HG03439 (cell line): ENCODE data around the gene CXCL6.

Experiments used
- ATAC-seq: cut with Tn5 transposase; IDR thresholded peaks from one replicate; pipeline ENCODE4 v1.9.1; 2021; ENCODE audit warnings: mild to moderate bottlenecking, moderate library complexity; ENCODE audit not compliant: unreplicated experiment

Gene CXCL6

DNA sequence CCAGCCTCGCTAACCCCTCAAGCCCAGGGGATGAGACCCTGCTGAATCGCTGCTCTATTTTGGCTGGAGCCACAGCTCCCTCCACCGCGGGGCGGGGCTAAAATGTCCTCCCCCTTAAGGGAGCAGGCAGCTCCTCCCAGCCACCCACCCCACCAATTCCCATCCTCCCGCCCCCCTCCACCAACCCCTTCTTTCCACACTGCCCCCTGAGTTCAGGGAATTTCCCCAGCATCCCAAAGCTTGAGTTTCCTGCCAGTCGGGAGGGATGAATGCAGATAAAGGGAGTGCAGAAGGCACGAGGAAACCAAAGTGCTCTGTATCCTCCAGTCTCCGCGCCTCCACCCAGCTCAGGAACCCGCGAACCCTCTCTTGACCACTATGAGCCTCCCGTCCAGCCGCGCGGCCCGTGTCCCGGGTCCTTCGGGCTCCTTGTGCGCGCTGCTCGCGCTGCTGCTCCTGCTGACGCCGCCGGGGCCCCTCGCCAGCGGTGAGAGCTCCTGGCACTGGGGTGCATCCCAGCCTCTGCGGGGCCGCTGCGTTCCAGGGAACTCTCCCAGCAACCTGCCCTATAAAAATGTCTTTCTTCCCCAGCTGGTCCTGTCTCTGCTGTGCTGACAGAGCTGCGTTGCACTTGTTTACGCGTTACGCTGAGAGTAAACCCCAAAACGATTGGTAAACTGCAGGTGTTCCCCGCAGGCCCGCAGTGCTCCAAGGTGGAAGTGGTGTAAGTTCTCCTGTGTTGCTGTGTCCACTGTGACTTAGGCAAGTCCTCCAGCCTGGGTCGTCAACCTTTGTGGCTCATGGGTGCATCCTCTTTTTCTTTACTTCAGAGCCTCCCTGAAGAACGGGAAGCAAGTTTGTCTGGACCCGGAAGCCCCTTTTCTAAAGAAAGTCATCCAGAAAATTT, at the start of gene CXCL6:
Gene CXCL6, plus strand, starts transcription at position 306 of the 907 bp plus-strand sequence. Its CDS starts 73 bp downstream, at position 379.
- ATAC-seq = no peak

DNA sequence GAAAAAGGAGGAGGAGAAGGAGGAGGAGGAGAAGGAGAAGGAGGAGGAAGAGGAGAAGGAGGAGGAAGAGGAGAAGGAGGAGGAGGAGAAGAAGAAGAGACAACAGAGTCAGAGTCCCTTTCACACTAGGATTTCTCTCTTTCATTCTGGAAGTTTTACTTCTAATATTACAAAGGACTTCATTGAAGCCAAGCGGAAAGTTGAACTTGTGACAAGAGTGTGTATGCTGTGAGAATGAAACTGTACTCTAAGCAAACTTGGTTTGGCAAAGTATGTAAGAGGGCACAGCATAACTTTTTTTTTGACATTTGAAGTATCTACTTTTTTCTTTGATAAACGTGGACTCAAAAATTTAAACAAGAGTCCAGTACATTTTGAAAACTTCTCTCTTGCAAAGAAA, 48.1 kb upstream of the CXCL6 start:
- no peak for ATAC-seq

DNA sequence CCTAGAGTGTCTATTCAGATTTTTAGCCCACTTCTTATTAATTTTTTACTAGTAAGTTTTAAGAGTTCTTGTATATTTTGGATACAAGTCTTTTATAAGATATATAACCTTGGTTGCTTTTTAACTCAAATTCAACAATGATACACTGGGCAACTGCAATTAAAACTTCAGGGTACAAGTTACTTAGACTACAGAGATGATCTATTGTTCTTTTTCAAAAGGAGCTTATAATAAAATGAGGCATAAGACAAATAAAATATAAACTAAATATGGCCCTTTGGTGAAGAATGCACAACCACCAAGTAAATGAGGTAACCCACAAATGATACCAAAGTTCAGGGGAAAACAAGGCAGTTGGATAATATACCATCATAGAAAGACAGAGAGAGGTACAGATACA, 37.6 kb upstream of the CXCL6 start:
- no peak for ATAC-seq

DNA sequence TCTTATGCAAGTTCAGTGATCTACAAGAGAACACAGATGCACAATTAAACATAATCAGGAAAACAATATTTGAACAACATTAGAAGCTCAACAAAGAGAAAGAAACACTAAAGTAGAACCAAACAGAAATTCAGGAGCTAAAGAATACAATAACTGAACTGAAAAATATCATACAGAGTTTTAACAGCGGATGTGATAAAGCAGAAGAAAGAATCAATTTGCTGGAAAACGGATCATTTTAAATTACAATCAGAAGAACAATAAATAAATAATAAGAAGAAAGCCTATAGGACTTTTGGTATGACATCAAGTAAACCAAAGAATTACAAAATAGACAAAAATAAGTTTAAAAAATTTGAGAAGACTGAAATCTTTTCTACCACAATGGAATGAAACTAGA, 36.3 kb upstream of the CXCL6 start:
- no peak for ATAC-seq

DNA sequence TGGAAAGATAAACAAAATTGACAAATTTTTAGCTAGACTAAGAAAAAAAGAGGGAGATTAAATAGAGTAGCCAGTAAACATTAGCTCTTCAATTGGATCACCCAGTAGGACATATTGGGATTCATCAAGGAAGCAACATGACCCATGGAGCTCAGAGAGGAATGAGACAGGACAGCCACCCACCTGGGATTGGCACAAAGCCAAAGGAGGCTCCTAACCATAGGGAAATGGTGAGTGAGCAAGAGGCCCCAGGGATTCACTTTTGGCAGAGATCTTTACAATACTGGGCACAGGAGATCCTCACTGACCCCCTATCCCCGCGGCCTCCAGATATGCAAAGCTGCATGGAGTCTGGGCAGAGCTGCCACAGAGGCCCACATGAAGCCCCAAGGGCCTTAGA, 34.8 kb upstream of the CXCL6 start:
- ATAC-seq = no peak

DNA sequence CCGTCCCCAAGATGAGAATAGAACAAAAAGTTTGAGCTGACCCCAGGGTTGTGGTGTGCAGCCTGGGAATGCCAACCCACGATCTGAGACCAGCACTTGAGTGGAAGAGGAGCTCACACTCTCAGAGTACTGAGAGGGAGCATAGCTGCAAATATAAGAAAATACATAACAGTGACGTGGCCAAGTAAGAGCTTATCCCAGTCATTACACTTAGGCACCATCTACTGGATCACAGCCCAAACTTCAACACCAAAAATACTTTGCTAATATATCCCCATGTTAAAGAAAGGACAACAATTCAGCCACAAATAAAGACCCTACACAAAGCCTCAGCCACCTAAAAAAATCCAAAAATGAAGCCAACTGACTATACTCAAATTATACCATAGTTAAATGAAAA, 33.3 kb upstream of the CXCL6 start:
- ATAC-seq = no peak

DNA sequence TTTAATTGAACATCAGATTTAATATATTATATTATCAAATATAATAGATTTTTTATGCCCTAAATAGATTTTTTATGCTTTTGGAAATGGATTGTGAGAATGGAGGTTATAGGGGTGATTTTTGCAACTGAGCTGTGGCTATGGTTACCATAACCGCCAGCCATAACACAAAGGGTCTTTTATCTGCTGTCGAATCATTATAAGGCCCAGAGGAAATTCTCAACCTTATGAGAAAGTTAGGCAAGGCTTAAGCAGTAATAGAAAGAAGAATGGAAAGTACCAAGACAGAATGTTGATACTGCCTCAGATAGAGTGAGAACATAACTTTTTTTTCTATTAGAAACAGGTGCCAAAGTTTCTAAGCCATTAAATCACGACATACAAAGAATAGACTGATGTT, 26.3 kb upstream of the CXCL6 start:
- ATAC-seq = no peak

DNA sequence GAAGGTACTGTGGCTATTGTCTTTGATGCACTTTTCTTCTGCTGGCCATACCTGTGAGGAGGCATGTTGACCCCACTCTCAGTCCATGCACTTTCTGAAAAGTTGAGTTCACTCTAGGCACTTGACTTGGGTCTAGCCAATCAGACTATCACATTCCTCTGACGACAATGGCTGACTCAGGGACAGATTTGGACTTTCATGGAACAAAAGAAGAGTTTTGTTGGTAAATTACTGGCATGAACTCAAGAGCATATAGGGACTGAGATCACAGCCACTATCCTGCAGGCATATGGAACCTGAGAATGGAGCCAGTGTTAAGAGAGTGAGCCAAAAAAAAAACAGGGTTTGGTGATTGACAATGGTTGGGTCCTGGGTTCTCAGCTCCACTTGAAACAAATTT, 24.6 kb upstream of the CXCL6 start:
- ATAC-seq = no peak

DNA sequence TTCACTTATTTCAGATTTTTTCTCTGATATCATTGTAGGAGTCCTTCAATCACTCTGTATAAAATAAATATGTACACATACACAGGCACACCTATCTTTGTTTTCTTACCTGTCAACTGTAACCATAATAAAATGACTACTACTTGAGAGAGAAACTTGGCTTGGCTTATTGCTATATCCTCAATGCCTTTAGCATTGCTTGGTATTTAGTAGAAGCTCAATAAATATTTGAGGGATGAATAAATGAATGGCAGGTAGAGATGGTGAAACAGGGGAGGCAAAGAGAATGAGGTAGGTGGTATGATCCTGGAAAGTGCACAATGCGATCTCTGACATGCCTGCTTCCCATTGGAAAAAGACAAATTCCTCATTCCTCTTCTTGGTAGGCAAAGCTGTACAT, 21.8 kb upstream of the CXCL6 start:
- ATAC-seq = no peak

DNA sequence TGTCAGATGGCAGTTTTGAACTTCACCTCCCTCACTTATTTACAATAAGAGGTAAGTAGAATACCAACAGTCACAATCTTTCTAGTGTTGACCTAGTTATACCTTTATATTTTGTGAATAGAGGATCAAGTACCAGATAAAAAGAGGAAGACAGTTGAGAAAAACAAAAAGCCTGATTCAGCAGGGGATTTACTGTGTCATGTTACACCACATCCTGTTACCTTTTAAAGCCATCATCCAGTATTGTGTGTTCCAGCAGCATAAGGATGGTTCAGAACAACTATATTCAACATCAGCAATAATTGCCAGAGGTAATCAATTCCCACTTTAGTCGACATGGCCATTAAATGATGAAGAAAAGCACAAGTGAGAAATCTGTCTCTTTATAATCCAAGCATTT, 21.3 kb upstream of the CXCL6 start:
- no peak for ATAC-seq

DNA sequence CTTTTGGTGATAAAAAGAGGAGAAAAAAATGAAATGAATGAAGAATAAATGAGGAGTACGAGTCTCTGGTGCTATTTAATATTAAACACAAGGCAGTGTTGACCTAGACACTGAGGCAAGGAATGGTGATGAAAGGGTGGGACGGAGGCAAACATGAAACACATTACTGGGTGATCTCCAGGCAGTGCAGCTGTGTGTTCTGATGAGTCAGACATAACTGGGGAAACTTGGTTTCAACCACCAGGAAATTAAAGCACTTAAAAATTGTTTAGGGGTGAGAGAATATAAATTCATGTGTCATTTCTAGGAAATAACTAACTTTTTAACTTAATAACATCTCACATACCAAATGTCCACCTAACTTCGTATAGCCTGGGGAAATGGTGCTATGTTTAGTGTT, 19.7 kb upstream of the CXCL6 start:
- no peak for ATAC-seq

DNA sequence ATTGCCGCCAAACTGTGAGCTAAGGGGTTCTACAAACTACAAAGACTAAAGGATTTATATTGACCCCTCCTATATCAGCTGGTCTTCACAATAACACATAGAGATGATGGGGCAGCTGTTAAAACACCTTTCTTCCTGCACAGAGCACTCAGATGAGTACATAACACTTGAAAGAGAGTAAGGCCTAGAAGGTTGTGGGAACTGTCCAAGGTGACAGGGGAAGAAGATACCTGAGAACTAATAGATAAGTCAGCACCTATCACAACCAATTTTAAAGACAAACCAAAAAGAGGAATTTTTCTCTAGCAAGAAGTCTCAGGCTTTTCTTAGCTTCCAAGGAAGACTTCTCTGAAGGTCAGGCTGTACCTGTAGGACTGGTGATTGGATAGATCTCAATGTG, 19.1 kb upstream of the CXCL6 start:
- no peak for ATAC-seq

DNA sequence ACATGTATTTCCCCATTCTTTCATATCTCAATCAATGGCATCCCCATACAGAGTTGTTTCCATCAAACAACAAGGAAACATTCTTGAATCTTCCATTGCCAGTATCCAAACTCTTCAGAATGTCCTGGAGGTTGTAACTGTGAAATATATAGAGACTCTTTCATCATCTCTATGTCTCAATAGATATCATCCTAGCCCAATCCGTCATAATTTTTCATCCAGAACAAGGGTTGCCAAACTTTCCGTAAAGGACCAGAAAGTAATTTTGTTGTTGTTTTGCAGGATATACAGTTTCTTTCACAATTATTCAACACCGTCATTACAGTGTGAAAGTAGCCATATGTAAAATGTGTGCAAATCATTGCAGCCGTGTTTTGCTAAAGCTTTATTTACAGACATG, 15.2 kb upstream of the CXCL6 start:
- no peak for ATAC-seq

DNA sequence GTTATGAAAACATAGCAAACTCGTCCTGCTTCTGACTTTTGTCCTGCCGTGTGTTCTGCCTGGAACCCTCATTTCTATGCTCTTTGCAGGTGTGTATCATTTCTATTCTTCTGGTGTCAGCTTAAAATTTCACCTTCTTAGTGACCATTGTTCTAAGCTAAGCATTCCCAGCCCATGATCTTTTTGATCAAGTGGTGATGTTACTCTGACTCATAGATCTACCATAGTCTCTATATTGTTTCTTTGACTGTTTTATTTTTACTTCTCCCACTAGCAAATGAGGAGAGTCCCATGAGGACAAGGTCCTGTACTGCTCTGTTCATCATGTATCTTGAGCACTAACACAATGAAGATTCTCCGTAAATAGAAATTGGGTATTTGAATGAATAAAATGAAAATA, 14.1 kb upstream of the CXCL6 start:
- ATAC-seq = no peak

DNA sequence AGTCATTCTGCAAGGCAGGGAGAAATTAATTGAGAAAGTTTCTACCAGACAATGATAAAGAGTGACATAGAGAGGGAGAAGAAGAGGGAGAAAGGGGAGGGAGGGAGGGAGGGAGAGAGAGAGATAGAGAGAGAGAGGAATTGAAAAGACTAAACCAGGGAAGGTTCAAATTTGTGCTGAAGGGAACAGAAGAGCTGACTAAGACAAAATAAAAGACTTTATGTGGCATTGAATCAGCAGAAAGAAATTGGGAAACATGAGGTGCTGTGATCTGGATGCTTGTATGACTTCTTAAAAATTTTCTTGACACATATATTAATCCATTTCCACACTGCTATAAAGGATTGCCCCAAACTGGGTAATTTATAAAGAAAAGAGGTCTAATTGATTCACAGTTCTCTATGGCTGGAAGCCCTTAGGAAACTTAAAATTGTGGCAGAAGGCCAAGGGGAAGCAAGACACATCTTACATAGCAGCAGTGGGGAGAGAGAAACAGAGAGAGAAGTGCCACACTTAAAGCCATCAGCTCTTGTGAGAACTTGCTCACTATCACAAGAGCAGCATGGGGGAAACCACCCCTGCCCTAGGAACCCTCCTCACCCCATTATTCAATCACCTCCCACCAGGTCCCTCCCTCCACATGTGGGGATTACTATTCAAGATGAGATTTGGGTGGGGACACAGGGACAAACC, 13.5 kb upstream of the CXCL6 start:
- ATAC-seq = no peak

DNA sequence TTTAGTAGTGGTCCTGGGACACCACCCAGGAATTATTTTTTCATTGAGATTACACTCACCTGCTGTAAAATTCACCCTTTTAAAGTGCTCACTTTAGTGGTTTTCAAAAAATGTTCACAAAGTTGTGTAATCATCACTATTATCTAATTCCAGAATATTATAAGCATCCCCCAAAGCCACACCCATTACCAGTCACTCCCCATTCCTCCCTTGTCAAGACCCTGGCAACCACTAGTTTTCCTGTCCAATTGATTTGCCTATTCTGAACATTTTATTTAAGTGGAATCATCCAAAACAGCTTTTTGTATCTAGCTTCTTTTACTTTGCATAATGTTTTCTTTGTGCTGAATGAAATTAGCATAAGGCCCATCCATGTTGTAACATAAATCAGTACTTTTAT, 12.7 kb upstream of the CXCL6 start:
- no peak for ATAC-seq

DNA sequence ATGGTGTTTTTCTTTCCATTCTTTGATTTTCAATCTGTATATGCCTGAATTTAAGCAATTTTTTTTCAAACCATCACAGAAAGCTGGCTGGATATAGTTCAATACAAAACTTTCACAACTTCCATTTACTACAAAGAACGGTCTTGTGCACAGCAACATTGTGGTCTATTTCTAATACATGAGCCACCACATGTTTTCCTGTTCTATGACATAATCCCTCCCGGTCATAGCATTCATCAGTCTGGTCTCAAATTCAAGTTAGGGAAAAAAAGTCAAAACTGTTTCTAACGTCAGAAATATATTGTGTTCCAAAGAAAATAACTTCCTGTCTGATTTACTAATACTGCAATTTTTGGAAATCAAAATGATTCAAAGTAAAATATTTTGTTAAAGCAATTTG, 7.5 kb upstream of the CXCL6 start:
- no peak for ATAC-seq

DNA sequence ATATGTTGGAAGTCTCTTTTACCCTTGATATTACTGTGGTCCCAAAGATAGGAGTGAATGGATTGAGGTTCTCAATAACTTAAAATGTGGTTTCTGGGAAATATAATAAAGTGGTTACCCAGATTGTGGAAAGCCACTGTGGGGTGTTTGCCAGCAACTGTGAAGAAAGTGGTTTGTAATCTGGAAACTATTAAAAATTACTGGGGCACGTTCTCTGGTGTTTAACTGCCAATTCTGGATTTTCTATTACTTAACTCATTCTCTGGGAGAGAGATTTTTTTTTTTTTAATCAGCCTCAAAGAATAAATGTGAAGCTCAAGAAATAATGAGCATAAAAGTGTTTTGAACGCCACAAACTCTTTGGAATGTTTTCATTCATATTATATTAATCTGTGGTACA, 4.9 kb upstream of the CXCL6 start:
- ATAC-seq = no peak

DNA sequence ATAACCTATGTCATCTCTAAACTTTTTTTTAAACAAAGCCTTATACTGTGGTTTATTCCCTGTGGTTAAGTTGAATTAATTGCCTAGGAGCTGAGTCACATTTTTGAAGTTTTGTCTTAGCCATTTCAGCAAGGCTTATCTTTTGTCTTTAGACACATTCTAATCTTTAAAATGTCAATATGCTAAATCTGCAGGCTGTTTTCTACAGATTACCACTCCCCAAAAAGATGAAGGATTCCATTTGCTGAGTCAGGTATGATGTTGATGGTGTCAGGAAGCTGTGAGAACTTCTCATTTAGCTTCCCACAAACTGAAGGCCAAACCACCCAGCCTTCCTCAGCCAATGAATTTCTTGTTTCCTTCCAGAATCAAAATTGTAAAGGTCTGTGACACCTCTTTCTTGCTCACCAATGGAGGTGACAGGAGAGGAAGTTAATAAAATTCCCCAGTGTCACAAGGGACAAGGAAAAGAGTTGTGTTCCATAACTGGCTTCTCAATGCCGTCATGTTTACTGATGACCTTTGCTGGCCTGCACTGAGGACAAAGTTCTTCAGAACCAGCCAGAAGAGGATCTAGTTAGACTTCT, 3.7 kb upstream of the CXCL6 start:
- no peak for ATAC-seq

DNA sequence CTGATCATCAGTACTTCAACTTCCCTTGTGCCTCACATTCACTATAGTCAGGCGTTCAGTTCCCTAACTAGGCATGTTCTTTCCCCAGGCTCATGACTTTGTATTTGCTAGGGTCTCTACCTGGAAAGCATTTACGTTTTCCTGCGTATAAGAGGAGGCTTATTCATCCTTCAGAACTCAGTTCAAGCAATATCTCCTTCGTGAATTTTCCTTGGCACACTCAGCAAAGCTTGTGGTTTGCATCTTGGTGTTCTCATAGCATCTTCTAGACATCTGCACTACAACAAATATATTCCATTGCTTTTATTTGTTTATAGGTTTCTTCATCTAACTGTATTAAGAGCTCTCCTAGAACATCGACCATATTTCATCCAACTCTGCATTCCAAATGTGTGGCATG, 2.6 kb downstream of the CXCL6 start:
- no peak for ATAC-seq

DNA sequence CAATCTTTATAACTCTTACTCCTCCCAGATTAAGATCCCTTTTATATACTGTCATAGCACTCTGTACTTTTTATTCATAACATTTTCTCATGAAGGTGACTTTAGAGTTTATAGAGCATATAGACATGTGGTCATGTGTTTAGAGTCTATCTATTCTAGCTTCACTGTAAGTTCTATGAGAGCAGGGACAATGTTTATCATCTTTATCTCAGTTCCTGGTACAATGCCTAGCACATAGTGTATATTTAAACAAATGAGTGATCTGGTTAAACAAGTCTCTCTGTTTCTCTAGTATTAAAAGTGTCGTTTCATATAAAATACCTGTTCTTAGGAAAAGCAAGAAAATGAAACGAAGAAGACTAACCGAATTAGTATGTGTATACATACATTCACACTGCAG, 3.2 kb downstream of the CXCL6 start:
- ATAC-seq = no peak
